Lung (tissue), 12 donors: Measurements from ENCODE around the gene THUMPD3. TPM values are rescaled to one million over a fixed set of nuclear protein-coding genes. Genes with fewer than 3 reads are reported as not detected.
A peak's percentile ranks its signal among the peaks of the same experiment; 100 is the strongest.

Source experiments
- ATAC-seq: fragments of 200-7000 bp; cut with Tn5 transposase; one replicate; pipeline ENCODE4 v1.9.1; 2020; ENCODE audit warnings: moderate number of reproducible peaks; ENCODE audit not compliant: insufficient read depth, low FRiP score
- DNase-seq, 3 donors: peaks; one replicate each; pipeline ENCODE4 v3.0.0-alpha.2; 2013 to 2017
- H3K27ac ChIP-seq, 2 donors: one replicate each; pipeline ENCODE4 v1.5.1; 2013; ENCODE audit warnings: mild to moderate bottlenecking in 2 of 2, moderate library complexity in 2 of 2, control low read depth in 1 of 2, inconsistent platforms in 1 of 2, low read depth in 1 of 2, low read length in 1 of 2
- H3K27me3 ChIP-seq, 3 donors: one replicate each; pipeline ENCODE4 v1.5.1; 2013; ENCODE audit warnings: low read length in 2 of 3; ENCODE audit not compliant: control insufficient read depth in 3 of 3, insufficient read depth in 3 of 3
- H3K36me3 ChIP-seq, 4 donors: one replicate each; pipeline ENCODE4 v1.5.1; 2013; ENCODE audit warnings: low read length in 4 of 4, mild to moderate bottlenecking in 1 of 4, moderate library complexity in 1 of 4; ENCODE audit not compliant: control insufficient read depth in 4 of 4, insufficient read depth in 4 of 4
- H3K4me1 ChIP-seq, 5 donors: one replicate each; pipeline ENCODE4 v1.5.1; 2013; ENCODE audit warnings: low read length in 5 of 5, mild to moderate bottlenecking in 2 of 5, moderate library complexity in 1 of 5; ENCODE audit not compliant: control insufficient read depth in 5 of 5, insufficient read depth in 5 of 5
- H3K4me3 ChIP-seq: one replicate; pipeline ENCODE4 v1.5.1; 2013; ENCODE audit warnings: mild to moderate bottlenecking, control low read depth, moderate library complexity
- H3K9ac ChIP-seq, 2 donors: one replicate each; pipeline ENCODE4 v1.5.1; 2013; ENCODE audit warnings: low read length in 2 of 2, control low read depth in 1 of 2; ENCODE audit not compliant: insufficient read depth in 1 of 2
- H3K9me3 ChIP-seq, 4 donors: one replicate each; pipeline ENCODE4 v1.5.1; 2013; ENCODE audit warnings: low read length in 3 of 4, mild to moderate bottlenecking in 1 of 4, moderate library complexity in 1 of 4; ENCODE audit not compliant: control insufficient read depth in 4 of 4, insufficient read depth in 3 of 4
- CTCF ChIP-seq: IDR thresholded peaks from 2 replicates; pipeline ENCODE4 v1.5.1; 2012; ENCODE audit warnings: mild to moderate bottlenecking; ENCODE audit errors: control extremely low read depth, extremely low read depth
- WGBS, 2 donors: extraction: QIAGEN DNeasy Blood & Tissue Kit; methylation state at CpG; one replicate each; pipeline ENCODE4 v1.1.7; 2013; 5-methylcytosine and 5-hydroxymethylcytosine counted together
- polyA plus RNA-seq, 2 donors: library from polyadenylated mRNA; stranded (reverse); fragments of 200-250 nt; gene quantifications; one replicate each; pipeline ENCODE4 v1.2.1, GENCODE V29; 2013
- total RNA-seq, 2 donors: library from RNA; depleted of rRNA in 1 of 2; stranded (reverse); fragments of >200 nt in 1 of 2; gene quantifications; one replicate each; pipeline ENCODE4 v1.2.1, GENCODE V29; 2014 to 2021
- donor health status: control.
- donor health status: control.
- donor health status: Bipolar disorder and iron deficiency.
- donor health status: healthy.
- donor health status: DM: yes; HTN: yes; CAD: no.

The THUMPD3 gene
- total and polyA plus RNA-seq, 4 donors: 28.6 to 37.2 (median 31.8) TPM

GRCh38 chr3:9428411-9428810 lies 65.6 kb downstream of the THUMPD3 start:
- peaks cover 15 to 44% (median 33%) of the 10 kb centered on the region in 4 donors for H3K36me3 ChIP-seq
- H3K9ac ChIP-seq: no peak overlapping the region
- ATAC-seq (no peak), DNase-seq (no peak)
- TF ChIP-seq CTCF: no peak
- no peak overlapping the region for H3K27ac ChIP-seq
- no peaks in the 10 kb centered on the region for H3K9me3 ChIP-seq
- no peak overlapping the region for H3K4me3 ChIP-seq
- no peaks in the 10 kb centered on the region for H3K27me3 ChIP-seq
- H3K4me1 ChIP-seq: peaks cover 0 to 15% (median 5%) of the 10 kb centered on the region in 5 donors

GRCh38 chr3:9430733-9431132 lies 67.9 kb downstream of the THUMPD3 start:
- Histone ChIP-seq H3K36me3 (peaks cover 27 to 64% (median 53%) of the 10 kb centered on the region in 4 donors), H3K27ac (no peak overlapping the region), H3K9ac (no peak overlapping the region), H3K4me3 (no peak overlapping the region), H3K27me3 (no peaks in the 10 kb centered on the region), H3K9me3 (no peaks in the 10 kb centered on the region), H3K4me1 (peaks cover 0 to 6% (median 0%) of the 10 kb centered on the region in 5 donors)
- ATAC-seq (no peak), DNase-seq (no peak)
- 94 to 96% methylated on average over 3 of the region's 3 CpGs for WGBS, 2 donors
- TF ChIP-seq CTCF: no peak

- Histone ChIP-seq H3K36me3 (peaks cover 32 to 64% (median 61%) of the 10 kb centered on the region in 4 donors), H3K4me1 (peaks cover 0 to 3% (median 0%) of the 10 kb centered on the region in 5 donors), H3K27me3 (no peaks in the 10 kb centered on the region), H3K4me3 (no peak overlapping the region), H3K9ac (no peak overlapping the region), H3K27ac (no peak overlapping the region), H3K9me3 (no peaks in the 10 kb centered on the region)
- ATAC-seq: no peak
- no peak for TF ChIP-seq CTCF
- DNase-seq: peak in 2 of 3 donors; percentile 33 to 70
- WGBS, 2 donors: 90 to 95% methylated on average over 15 of the region's 15 CpGs
These were observed 71.0 kb downstream of the THUMPD3 start for GRCh38 chr3:9433627-9434521.
